ENCODE measurements around the gene SERPINE3. TPM values are rescaled to one million over a fixed set of nuclear protein-coding genes. Genes with fewer than 3 reads are reported as not detected.

SERPINE3 gene
- under 0.01 TPM in 2 replicates for total RNA-seq

DNA sequence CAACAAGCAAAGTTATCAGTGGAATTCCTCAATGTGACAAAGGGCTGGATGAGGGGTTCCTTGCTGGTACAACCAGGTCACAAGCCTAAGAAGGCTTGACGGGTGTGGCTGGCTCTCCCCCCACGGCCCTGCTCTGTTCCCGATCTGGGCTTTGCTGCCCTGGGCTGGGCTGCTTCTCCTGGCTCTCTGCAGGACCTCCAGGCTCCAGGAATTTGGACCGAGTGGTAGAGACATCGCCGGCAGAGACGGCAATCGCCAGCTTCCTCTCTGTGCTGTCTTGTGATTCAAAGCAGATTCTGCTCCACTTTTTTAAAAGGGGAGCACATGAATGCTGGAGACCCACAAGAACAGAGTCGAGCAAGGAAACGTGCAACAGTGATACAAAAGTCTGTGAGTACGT, at the start of gene SERPINE3:
Gene SERPINE3, plus strand, starts transcription at position 338 of the 400 bp plus-strand sequence. CDS start 1,401 bp downstream, outside the sequence.

Small RNA genes within 50 kb of the gene (small RNA-seq; reads per million reads assigned to genes)
- not detected for gene MIR5693

Other genes starting within 250 kb of the SERPINE3 start
- not detected in 2 replicates for gene C13orf42, start 228.4 kb upstream of the SERPINE3 start, total RNA-seq
- gene FAM124A, start 117.3 kb upstream of the SERPINE3 start, total RNA-seq = under 0.01 TPM in 1 of 2 replicates, not detected in the other
- gene INTS6, start 113.3 kb downstream of the SERPINE3 start, total RNA-seq = 38.1 and 42.6 TPM in 2 replicates
- 5.0 and 5.1 TPM in 2 replicates for gene WDFY2, start 244.8 kb downstream of the SERPINE3 start, total RNA-seq